Measurements from ENCODE around the gene PDE7B. TPM values are rescaled to one million over a fixed set of nuclear protein-coding genes. Genes with fewer than 3 reads are reported as not detected.

PDE7B gene
- total and polyA plus RNA-seq, 2 donors (not counting 1 experiment from before 2014, with no cell fraction given), result 2.6 to 7.5 TPM

- no peak overlapping the region for H3K27ac ChIP-seq (ENCODE audit: low read length in 2 of 2)
- no peak overlapping the region for H2AFZ ChIP-seq (ENCODE audit: insufficient read depth, low read depth, low read length, poor library complexity, severe bottlenecking)
- H3K9me3 ChIP-seq (ENCODE audit: control extremely low read depth in 1 of 3, control insufficient read depth in 2 of 3, insufficient read depth in 1 of 3, low read length in 2 of 3), result no peaks in the 10 kb centered on the region
- no peak for DNase-seq
- H3K4me1 Mint-ChIP-seq, result no peaks in the 10 kb centered on the region
- CTCF ChIA-PET, result interaction anchor here (1.3 kb wide), 1 partner anchor 53 kb away, joined by 3 read pairs; no protein-coding TSS in a partner anchor
- no peaks in the 10 kb centered on the region for H3K9me3 Mint-ChIP-seq (ENCODE audit: insufficient read depth)
- no peak overlapping the region for H3K4me3 Mint-ChIP-seq
- 100% methylated on average over 2 of the region's 3 CpGs for WGBS (ENCODE audit: insufficient coverage)
- H3K4me2 ChIP-seq (replicated peaks; ENCODE audit: low read depth, low read length, poor library complexity, severe bottlenecking), result no peak overlapping the region
- H3K79me2 ChIP-seq (ENCODE audit: control insufficient read depth, insufficient read depth, low read length), result no peaks in the 10 kb centered on the region
- no peaks in the 10 kb centered on the region for H3K4me1 ChIP-seq (ENCODE audit: control insufficient read depth in 2 of 2, insufficient read depth in 2 of 2, low read length in 2 of 2)
- POLR2A ChIA-PET, result no interaction called here
- no peak for TF ChIP-seq CTCF (IDR thresholded peaks at IDR 0.05)
- H3K4me3 ChIP-seq (ENCODE audit: control extremely low read depth in 1 of 5, extremely low read depth in 1 of 5, insufficient read depth in 1 of 5, low read depth in 2 of 5, low read length in 4 of 5), result no peak overlapping the region
- no peak overlapping the region for H3K9ac ChIP-seq (ENCODE audit: low read length)
- intact Hi-C loops (cut with micrococcal nuclease), result loop anchor here (5.0 kb wide), 1 partner anchor 76 kb away; no protein-coding TSS in a partner anchor
- H3K27ac Mint-ChIP-seq, result no peak overlapping the region
- H3K27me3 Mint-ChIP-seq, result peaks cover 24% of the 10 kb centered on the region
- no peak for ATAC-seq (ENCODE audit: low read depth)
- peaks cover 0 to 8% (median 4%) of the 10 kb centered on the region in 4 experiments for H3K27me3 ChIP-seq (replicated peaks in 1 of 4; ENCODE audit: control extremely low read depth in 1 of 4, control insufficient read depth in 3 of 4, insufficient read depth in 4 of 4, low read length in 3 of 4)
- no peaks in the 10 kb centered on the region for H3K36me3 ChIP-seq (replicated peaks in 1 of 2; ENCODE audit: control extremely low read depth in 1 of 2, control insufficient read depth in 1 of 2, extremely low read depth in 1 of 2, insufficient read depth in 2 of 2, low read length in 1 of 2)
- no peaks in the 10 kb centered on the region for H4K20me1 ChIP-seq (ENCODE audit: control insufficient read depth, insufficient read depth, low read length, poor library complexity, severe bottlenecking)
These were observed 20.5 kb upstream of the PDE7B start for GRCh38 chr6:135831016-135831415.

- Histone ChIP-seq H3K79me2 (ENCODE audit: control insufficient read depth, insufficient read depth, low read length) (no peaks in the 10 kb centered on the region), H3K9me3 (ENCODE audit: control extremely low read depth in 1 of 3, control insufficient read depth in 2 of 3, insufficient read depth in 1 of 3, low read length in 2 of 3) (no peaks in the 10 kb centered on the region), H3K9ac (ENCODE audit: low read length) (no peak overlapping the region), H3K36me3 (replicated peaks in 1 of 2; ENCODE audit: control extremely low read depth in 1 of 2, control insufficient read depth in 1 of 2, extremely low read depth in 1 of 2, insufficient read depth in 2 of 2, low read length in 1 of 2) (no peaks in the 10 kb centered on the region), H3K27ac (ENCODE audit: low read length in 2 of 2) (no peak overlapping the region), H3K4me2 (replicated peaks; ENCODE audit: low read depth, low read length, poor library complexity, severe bottlenecking) (no peak overlapping the region), H2AFZ (ENCODE audit: insufficient read depth, low read depth, low read length, poor library complexity, severe bottlenecking) (no peak overlapping the region), H3K4me3 (ENCODE audit: control extremely low read depth in 1 of 5, extremely low read depth in 1 of 5, insufficient read depth in 1 of 5, low read depth in 2 of 5, low read length in 4 of 5) (no peak overlapping the region), H3K4me1 (ENCODE audit: control insufficient read depth in 2 of 2, insufficient read depth in 2 of 2, low read length in 2 of 2) (no peaks in the 10 kb centered on the region), H4K20me1 (ENCODE audit: control insufficient read depth, insufficient read depth, low read length, poor library complexity, severe bottlenecking) (no peaks in the 10 kb centered on the region), H3K27me3 (replicated peaks in 1 of 4; ENCODE audit: control extremely low read depth in 1 of 4, control insufficient read depth in 3 of 4, insufficient read depth in 4 of 4, low read length in 3 of 4) (peaks cover 0 to 8% (median 4%) of the 10 kb centered on the region in 4 experiments)
- ChIA-PET CTCF (interaction anchor here (1.2 to 1.3 kb wide), 2 partner anchors 19 to 51 kb away, joined by 3 read pairs; partner anchors contain the start of gene PDE7B), POLR2A (no interaction called here)
- H3K27ac Mint-ChIP-seq, result no peak overlapping the region
- H3K4me3 Mint-ChIP-seq, result no peak overlapping the region
- 100% methylated on average over 2 of the region's 3 CpGs for WGBS (ENCODE audit: insufficient coverage)
- intact Hi-C loops (cut with micrococcal nuclease), result loop anchor here (5.0 kb wide), 1 partner anchor 75 kb away; no protein-coding TSS in a partner anchor
- peaks cover 27% of the 10 kb centered on the region for H3K27me3 Mint-ChIP-seq
- H3K4me1 Mint-ChIP-seq, result no peaks in the 10 kb centered on the region
- no peak for ATAC-seq (ENCODE audit: low read depth)
- H3K9me3 Mint-ChIP-seq (ENCODE audit: insufficient read depth), result no peaks in the 10 kb centered on the region
- DNase-seq, result no peak
- TF ChIP-seq CTCF (IDR thresholded peaks at IDR 0.05) (no peak), EZH2 (IDR thresholded peaks at IDR 0.05; ENCODE audit: borderline replicate concordance, insufficient read depth, low read depth, low read length, poor library complexity, severe bottlenecking) (no peak)
These were observed 19.3 kb upstream of the PDE7B start for GRCh38 chr6:135832166-135832565.
